NB4 (cell line): ENCODE measurements around the gene DPH2.

ENCODE experiments used
- MYC ChIP-seq: IDR thresholded peaks from 2 replicates; pipeline ENCODE4 v1.6.1; 2011; ENCODE audit warnings: low read depth, low read length
- POLR2A ChIP-seq: IDR thresholded peaks from 2 replicates; pipeline ENCODE4 v1.6.1; 2011; ENCODE audit warnings: mild to moderate bottlenecking; ENCODE audit not compliant: insufficient read length; ENCODE audit errors: extremely low read depth
- TF ChIP-seq, protein P1 (sequence below): IDR thresholded peaks from one replicate; pipeline ENCODE4 v1.5.1; 2012; ENCODE audit warnings: low read depth, low read length
- TF ChIP-seq, protein P2 (sequence below): IDR thresholded peaks from 2 replicates; pipeline ENCODE4 v1.6.1; 2011; ENCODE audit warnings: low read depth, low read length

DNA sequence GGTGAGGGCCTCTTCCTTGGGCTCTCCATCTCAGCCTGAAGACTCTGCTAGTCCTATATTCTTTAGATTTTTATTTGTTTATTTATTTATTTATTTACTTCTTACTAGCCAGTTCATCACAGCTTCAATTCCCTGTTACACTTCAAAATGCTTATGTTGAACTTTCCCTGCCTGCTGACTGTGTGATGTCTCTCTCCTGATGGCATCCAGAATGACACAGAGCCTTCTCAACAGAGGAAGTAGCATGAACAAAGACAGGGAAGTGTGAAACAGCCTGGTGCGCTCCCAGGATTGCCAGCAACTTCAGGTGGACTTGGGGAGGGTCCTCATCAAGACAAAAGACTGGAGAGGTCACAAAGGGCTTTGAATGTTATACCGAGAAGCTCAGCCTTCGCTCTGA lies 27.4 kb upstream of the DPH2 start:
- TF ChIP-seq, protein P1, sequence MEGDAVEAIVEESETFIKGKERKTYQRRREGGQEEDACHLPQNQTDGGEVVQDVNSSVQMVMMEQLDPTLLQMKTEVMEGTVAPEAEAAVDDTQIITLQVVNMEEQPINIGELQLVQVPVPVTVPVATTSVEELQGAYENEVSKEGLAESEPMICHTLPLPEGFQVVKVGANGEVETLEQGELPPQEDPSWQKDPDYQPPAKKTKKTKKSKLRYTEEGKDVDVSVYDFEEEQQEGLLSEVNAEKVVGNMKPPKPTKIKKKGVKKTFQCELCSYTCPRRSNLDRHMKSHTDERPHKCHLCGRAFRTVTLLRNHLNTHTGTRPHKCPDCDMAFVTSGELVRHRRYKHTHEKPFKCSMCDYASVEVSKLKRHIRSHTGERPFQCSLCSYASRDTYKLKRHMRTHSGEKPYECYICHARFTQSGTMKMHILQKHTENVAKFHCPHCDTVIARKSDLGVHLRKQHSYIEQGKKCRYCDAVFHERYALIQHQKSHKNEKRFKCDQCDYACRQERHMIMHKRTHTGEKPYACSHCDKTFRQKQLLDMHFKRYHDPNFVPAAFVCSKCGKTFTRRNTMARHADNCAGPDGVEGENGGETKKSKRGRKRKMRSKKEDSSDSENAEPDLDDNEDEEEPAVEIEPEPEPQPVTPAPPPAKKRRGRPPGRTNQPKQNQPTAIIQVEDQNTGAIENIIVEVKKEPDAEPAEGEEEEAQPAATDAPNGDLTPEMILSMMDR = no peak
- TF ChIP-seq POLR2A (no peak), MYC (no peak)
- TF ChIP-seq, protein P2, sequence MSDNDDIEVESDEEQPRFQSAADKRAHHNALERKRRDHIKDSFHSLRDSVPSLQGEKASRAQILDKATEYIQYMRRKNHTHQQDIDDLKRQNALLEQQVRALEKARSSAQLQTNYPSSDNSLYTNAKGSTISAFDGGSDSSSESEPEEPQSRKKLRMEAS = no peak
